ENCODE results near the gene CELF4.

The CELF4 gene

DNA sequence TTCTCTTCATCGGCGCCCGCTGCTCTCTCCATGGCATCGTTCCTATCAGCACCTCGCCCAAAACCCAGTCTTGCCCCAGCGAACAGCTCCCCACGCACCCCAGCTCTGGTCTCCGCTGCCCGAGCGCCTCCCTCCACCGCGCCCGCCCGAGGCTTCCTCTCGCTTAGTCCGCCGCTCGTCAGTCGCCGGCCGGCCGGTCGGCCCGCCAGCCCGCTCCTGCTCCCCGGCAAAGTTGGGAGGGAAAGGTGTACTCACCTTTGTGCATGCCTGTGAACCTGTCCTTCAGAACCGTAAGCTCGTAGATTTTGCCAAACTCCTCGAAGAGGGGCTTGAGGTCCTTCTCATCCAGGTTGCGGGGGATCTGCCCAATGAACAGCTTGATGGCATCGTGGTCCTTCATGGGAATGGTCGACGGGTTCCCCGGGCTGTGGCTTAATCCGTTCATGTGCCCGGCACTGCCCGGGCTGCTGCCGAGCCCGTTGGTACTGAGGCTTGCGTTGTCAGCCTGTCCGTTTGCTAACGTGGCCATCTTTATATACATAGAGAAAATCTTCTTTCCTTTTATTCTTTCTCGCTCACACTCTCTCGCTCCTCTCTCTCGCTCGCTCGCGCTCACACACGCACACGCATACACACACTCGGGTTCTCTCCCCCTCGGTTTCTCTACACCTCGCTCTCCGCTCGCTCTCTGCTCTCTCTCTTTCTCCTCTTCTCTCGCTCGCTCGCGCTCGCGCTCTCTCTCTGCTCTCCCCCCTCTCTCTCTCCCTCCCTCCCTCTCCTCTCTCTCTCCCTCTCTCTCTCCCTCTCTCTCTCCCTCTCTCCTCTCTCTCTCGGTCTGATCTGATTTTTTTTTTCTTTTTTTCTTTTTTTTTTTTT is at the start of gene CELF4:
Gene CELF4, minus strand, starts transcription at position 698 of the 876 bp plus-strand sequence.
- no peak for DNase-seq

DNA sequence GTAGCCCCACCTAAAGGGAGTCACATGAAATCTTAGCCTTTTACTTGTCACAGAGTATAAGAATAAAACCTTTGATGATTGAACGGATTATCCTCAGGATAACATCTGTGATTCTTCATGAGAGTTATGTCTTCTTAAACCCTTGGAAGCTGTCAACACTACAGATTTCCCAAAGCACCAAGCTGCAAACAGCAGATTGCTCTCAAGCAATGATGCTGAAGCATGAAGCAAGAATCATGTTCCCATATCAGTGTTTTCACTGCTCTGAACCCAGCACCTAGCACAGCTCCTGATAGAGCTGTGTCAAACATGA is 47.6 kb upstream of the CELF4 start:
- no peak for DNase-seq

- DNase-seq: no peak
These were observed 47.1 kb upstream of the CELF4 start for GRCh38 chr18:37612524-37613252.

DNA sequence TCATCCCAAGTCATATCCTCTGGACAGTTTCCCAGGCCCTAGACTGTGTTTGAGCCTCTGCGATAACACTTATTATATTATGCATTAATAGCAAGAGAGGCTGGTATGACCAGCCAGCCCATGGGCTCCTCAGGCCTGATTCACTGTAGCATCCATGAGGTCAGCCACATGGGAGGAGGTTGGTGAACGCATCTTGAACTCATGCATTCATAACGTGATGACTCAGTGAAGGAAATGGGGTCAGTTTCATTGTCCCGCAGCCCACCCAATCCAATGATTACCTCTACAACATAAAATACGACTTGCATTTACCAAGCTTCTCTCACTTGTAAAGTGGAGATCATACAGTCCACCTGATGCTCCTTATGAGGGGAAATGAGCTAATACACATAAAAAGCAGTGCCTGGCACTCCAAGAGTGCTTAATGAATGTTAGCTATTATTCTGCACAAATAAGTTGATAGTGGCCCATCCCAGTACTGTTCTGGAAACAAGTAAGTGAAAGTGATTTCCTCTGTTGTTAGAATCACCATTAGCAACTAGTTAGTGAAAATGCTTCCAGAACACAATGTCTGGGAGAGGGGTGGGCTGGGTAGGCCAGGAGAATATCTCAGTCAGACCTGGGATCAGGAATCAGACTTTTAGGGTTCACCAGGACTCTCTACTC is 46.1 kb upstream of the CELF4 start:
- no peak for DNase-seq

DNA sequence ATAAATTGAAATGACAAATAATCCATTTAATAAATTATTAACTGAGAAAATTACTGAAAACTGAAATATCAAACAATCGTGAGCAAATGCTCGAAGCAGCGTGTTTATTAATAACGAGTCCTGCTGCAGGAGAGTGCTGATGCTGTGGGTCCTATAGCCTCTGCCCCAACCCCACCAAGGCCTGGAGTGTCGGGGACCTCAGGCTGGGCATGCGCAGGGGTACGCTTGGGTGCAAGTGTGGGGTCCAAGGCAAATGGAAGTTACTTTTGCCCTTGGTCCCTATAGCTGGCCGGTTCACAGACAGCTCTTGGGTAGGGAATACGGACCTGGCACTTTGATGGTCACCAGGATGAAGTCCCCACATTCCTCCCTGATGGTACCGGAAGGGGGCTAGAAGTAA is 43.3 kb upstream of the CELF4 start:
- no peak for DNase-seq

GRCh38 chr18:37607281-37607680 is 41.7 kb upstream of the CELF4 start:
- no peak for DNase-seq

DNA sequence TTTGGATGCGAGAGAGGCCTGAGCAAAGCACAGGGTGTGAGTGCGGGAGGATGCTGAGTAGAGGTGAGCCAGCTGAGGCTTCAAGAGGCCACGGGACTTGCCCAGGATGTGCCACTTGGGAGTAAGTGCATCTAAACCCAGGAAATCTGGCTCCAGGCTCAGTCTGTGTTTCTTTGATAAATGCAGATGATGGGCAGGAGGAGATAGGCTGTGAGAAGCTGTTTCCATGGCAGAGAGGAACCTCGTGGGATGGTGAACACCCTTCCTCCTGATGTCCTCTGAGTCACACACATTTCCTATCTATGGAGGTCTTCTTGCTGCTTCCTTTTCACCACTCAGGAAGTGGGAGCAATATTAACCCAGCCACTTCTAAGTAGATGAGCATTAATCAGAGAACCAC is 38.4 kb upstream of the CELF4 start:
- DNase-seq: no peak

DNA sequence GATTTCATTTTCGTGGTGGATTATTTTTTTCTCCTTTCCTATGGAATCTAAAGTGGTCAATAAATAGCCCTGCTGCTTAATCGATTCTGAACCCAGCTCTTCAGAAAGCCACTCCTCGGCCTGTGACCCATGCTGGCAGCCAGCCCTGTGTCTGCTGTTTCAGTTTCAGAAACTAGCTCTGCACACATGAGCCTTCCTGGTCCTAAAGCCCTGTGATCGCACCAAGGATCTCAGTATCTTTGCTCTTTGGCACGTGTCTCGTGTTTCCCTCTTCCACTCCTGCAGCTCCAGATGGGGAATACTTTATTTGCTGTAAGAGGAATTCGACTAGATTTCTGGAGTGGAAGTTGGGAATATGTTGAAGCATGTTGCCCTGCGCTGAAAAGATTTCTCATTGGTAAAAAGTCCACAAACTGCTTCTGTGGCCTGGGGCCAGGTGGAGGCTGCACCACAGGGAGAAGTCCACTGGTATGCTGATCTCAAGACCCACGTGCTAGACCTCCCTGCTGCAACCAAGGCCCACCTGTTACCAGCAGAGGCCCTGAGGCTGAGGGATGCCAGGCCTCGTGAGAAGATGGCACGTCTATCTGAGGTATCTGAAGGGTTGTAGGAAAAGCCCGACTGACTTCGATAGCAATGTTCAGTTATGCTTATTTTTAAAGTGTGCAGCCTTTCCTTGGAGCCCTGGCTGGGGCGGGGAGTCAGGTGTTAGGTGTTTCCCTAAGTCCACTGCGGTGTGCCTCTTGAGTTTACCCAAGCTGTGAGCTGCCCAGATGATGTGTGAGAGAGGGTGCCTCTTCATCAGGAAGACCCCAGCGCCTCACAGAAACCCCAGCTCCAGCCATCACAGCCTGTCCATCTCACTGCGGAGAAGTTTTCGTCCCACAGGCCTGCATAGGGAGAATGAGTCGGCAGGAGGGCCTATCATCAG is 33.6 kb upstream of the CELF4 start:
- no peak for DNase-seq

DNA sequence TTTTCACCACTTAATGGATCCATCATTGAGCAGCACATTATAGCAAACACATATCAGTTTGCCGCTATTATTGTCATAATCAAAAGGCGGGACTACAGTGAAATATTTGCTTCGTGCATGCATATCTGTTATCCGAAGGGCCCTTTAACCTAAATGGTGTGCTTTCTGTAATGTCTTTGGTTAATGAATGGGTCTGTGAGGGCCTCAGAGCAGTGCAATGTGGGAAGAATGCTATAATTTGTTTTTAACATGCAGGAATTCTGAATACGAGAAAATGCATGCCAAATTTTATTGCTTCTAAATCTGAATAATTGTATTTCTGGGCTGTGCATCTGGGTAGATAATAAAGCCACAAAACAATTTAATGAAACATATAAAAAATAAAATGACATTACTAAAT is 32.8 kb upstream of the CELF4 start:
- no peak for DNase-seq

GRCh38 chr18:37590346-37590745 is 24.7 kb upstream of the CELF4 start:
- no peak for DNase-seq

- DNase-seq: no peak
These were observed 22.7 kb upstream of the CELF4 start for GRCh38 chr18:37588289-37588688.

GRCh38 chr18:37586656-37587225 is 21.1 kb upstream of the CELF4 start:
- no peak for DNase-seq

DNA sequence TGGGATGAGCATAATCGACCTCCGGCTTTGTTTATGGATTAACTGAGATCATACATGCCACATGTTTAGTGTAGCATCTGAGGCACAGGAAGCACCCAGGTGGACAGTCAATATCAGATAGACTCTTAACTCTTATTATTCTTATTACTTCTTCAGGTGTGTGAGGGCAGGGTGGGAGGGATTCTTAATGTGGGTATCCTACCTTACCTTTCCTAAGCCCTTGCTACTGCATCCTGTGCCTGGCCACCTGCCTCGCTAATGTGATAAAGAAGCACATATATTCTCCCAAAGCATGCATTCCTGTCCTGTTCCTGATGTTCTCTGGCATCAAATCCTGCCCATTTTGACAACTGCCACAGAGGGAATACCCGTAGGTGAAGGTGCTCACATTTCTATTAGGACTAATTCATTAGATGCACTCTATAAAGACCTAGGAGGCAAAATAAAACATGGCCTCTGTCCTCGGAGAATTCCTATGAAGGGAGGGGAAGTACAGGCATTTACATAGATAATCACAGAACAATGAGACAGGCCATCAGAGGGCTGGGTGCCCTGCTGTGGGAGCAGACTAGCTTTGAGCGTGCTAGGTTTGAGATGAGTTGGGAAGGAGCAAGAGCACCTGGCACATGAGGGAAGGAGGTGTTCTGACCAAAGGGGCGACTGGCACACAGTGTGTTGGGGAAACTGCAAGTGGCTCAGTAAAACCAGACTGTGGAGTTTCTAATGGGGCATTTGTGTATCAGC is 19.5 kb upstream of the CELF4 start:
- no peak for DNase-seq

DNA sequence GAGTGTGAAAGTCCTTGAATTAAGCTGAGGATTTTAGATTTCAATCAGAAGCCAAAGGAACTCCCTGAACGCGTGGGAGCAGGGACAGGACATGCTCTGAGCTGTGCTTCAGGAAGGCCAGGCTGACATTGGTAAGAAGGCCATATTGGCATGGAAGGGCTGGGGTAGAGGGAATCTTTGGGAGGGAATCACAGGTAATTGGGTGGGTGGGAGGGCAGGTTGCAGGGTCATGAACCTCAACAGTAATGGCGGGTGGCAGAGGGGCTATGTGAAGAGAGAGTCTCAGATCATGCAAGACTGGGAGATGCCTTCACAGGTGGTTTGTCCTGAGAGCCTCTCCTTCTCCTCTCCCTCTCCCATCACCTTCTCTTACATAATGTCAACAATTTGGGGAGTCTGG is 18.6 kb upstream of the CELF4 start:
- no peak for DNase-seq

DNA sequence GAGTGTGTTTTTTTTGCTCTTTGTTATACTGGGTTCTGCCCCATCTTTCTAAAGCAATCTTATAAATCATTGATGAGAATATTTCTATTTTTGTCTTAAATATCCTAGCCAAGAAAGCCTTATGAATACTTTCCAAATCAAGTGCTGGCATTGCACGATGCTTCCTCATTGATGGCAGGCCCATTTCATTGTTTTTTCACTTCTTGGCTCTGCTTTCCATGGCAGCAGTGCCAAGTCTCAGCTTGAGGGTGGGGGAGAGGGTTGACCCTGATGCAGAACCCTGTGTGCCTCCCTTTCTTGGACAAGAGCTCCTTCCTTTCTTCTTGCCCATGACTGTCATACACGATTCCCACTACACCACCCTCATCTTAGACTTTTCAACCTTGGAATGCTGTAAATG is 16.7 kb upstream of the CELF4 start:
- no peak for DNase-seq

- no peak for DNase-seq
These were observed 13.4 kb upstream of the CELF4 start for GRCh38 chr18:37578886-37579513.

DNA sequence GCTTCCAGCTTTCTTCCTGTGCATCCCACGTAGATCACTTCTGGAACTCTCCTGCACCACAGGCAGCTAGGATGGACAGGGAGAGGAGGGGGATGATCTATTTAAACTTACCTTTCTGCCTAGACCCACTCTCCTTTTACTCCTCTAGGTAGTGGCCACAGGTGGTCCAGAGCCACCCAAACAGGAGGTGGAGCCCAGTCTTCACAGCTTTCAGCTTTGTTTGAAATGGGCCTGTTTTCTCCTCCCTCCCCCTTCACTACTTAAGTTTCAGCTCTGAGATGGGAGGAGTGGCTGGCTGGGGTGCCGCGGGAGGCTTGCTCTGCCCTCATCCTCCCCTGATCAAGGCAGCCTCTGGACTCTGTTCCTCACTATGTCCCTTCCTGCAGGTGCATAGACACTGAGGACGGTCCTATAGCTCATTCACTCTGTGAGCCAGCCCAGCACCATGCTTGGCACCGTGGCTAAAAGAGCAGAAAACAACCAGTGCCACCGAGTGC is 12.6 kb upstream of the CELF4 start:
- DNase-seq: no peak

GRCh38 chr18:37577051-37577611 is 11.5 kb upstream of the CELF4 start:
- DNase-seq: no peak

- DNase-seq: no peak
These were observed 10.0 kb upstream of the CELF4 start for GRCh38 chr18:37575646-37576045.

DNA sequence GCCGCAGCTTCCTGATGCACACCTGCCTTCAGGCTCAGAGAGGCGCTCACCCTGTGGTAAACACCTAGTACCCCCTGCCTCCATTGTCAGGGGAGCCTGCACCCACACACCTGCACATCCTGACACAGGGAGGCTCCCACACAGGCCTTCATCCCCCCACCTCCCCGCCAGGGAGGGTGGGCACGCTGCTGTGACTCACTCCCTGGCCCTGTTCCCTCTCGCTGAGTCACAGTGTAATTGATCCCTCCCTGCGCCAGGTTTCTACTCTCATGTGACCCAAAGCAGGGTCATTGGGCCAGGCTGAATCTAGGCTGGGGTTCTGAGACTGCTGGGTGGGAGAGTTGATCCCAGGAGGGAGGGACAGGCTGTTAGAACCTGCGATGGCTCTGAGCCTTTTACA is 8.5 kb upstream of the CELF4 start:
- DNase-seq: no peak

DNA sequence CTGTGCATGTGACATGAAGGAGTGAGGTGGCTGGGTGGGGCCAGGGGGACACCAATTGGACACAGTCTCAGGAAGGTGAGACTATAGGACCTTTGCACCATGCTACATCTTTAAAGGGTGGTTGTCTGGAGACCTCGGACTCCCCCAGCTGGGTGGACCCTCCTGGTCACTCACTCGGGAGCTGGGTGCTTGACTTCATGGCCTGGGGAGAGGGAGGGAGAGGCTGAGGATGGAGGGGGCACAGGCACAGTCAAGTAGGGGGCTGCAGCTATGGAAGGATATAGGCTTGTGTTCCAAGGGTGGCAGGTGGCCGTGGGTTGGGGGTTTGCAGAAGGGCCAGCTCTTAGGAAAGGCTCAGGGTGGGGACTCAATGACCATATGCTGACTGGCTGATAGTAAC is 7.1 kb upstream of the CELF4 start:
- no peak for DNase-seq

All from stimulated activated CD4-positive, alpha-beta T cell treated with anti-CD3 and anti-CD28 coated beads, Interleukin-4, amount 100 ng/mL, for 1 hour (primary cell).